SK-N-SH (cell line): ENCODE data around the gene IL17RA.

Experiments
- POLR2AphosphoS5 ChIP-seq: IDR thresholded peaks from 2 replicates; pipeline ENCODE4 v1.6.1; 2012; ENCODE audit warnings: low read depth, low read length
- TF ChIP-seq, protein P1 (sequence below): IDR thresholded peaks from 2 replicates; pipeline ENCODE4; 2012
- TF ChIP-seq, protein P2 (sequence below): fragments of 200-600 bp; sonication (generic); IDR thresholded peaks from 2 replicates; pipeline ENCODE4 v1.6.1; 2017; ENCODE audit warnings: antibody characterized with exemption, mild to moderate bottlenecking, moderate library complexity

DNA sequence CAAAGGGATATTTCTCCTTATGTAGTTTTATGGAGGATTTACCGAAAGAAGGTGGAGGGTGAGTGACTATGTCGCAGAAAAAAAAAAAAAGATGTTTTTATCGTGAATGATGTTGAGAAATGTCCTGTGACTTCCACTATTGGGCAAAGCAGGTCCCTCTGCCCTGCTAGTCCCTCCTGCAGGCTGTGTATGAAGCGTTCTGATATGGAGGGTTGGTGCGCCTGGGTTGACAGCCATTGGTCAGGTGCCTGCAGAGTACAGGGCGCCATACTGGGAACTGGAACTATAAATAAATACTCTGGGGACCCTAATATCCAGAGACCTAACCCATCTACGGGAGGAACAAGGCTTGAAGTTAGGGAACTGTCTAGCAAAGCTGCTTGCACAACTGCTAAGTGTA, 1.5 kb downstream of the IL17RA start:
- TF ChIP-seq, protein P1, sequence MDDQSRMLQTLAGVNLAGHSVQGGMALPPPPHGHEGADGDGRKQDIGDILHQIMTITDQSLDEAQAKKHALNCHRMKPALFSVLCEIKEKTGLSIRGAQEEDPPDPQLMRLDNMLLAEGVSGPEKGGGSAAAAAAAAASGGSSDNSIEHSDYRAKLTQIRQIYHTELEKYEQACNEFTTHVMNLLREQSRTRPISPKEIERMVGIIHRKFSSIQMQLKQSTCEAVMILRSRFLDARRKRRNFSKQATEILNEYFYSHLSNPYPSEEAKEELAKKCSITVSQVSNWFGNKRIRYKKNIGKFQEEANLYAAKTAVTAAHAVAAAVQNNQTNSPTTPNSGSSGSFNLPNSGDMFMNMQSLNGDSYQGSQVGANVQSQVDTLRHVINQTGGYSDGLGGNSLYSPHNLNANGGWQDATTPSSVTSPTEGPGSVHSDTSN: no peak
- TF ChIP-seq, protein P2, sequence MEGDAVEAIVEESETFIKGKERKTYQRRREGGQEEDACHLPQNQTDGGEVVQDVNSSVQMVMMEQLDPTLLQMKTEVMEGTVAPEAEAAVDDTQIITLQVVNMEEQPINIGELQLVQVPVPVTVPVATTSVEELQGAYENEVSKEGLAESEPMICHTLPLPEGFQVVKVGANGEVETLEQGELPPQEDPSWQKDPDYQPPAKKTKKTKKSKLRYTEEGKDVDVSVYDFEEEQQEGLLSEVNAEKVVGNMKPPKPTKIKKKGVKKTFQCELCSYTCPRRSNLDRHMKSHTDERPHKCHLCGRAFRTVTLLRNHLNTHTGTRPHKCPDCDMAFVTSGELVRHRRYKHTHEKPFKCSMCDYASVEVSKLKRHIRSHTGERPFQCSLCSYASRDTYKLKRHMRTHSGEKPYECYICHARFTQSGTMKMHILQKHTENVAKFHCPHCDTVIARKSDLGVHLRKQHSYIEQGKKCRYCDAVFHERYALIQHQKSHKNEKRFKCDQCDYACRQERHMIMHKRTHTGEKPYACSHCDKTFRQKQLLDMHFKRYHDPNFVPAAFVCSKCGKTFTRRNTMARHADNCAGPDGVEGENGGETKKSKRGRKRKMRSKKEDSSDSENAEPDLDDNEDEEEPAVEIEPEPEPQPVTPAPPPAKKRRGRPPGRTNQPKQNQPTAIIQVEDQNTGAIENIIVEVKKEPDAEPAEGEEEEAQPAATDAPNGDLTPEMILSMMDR: no peak
- TF ChIP-seq POLR2AphosphoS5: no peak
